ENCODE data around the gene AP4M1.
"Not testable (repeated sequence)": the region's sequence is repeated elsewhere in the genome, so short reads cannot be mapped to it uniquely, and the experiment has no call there.

Gene AP4M1

DNA sequence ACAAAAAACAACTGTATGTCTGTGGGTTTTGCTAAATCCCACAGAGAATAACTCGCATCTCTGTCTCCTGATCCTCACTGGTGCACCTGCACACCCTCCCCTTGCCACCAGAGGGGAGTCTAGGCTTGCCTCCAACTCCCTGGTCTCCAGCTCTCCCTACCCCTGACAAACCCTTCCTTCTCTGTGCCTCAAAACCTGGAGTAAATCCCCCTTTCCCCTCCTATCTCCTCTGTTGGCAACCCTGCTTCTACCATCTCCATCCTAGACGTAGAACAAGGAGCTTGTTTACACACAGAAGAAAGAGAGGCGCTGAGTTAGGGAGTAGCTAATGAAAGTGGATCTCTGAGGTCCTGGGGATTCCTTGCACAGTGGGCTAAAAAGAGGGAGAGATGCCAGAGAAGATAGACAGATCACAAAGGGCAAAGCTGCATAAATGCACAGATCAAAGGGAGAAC, 31.3 kb downstream of the AP4M1 start:
- peak; percentile 37 for DNase-seq

- no peak for DNase-seq
These were observed 36.7 kb downstream of the AP4M1 start for GRCh38 chr7:100137851-100138760.

- DNase-seq, result no peak
These were observed 40.1 kb downstream of the AP4M1 start for GRCh38 chr7:100141555-100141949.

- no peak for DNase-seq
These were observed 41.0 kb downstream of the AP4M1 start for GRCh38 chr7:100142461-100142860.

DNA sequence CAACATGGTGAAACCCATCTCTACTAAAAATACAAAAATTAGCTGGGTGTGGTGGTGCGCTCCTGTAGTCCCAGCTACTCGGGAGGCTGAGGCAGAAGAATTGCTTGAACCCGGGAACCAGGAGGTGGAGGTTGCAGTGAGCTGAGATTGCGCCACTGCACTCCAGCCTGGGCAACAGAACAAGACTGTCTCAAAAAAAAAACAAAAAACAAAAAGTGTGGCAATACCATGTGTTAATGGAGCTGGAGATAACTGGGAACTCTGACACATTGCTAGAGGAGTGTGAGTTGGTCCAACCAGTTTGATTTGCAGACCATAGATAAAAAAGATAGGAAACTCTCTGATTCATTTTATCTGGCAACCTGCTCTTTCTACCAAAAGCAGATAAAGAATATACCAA, 44.9 kb downstream of the AP4M1 start:
- not testable (repeated sequence) for DNase-seq

DNA sequence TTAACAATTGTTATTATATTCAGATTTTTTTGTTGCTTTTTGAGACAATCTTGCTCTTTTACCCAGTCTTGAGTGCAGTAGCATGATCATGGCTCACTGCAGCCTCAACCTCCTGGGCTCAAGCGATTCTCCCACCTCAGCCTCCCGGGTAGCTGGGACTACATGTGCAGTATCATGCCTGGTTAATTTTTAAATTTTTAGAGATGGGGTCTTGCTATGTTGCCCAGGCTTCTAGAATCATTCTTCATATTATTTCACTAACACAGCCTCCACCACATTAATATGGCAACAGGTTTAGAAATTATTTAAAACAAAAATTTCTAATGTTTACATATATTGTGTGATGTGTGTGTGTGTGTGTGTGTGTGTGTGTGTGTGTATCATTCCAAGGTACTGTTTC, 45.8 kb downstream of the AP4M1 start:
- no peak for DNase-seq

DNA sequence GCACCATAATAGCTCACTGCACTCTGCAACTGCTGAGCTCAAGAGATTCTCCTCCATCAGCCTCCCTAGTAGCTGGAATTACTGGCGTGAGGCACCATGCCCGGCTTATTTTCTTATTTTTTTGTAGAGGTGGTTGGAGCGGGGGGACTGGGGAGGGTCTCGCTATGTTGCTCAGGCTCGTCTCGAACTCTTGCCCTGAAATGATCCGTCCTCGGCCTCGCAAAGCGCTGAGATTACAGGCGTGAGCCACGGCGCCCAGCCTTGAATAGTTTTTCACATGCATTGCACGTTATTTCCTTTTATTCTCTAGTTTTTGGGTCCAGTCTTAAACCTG, 46.7 kb downstream of the AP4M1 start:
- no peak for DNase-seq

DNA sequence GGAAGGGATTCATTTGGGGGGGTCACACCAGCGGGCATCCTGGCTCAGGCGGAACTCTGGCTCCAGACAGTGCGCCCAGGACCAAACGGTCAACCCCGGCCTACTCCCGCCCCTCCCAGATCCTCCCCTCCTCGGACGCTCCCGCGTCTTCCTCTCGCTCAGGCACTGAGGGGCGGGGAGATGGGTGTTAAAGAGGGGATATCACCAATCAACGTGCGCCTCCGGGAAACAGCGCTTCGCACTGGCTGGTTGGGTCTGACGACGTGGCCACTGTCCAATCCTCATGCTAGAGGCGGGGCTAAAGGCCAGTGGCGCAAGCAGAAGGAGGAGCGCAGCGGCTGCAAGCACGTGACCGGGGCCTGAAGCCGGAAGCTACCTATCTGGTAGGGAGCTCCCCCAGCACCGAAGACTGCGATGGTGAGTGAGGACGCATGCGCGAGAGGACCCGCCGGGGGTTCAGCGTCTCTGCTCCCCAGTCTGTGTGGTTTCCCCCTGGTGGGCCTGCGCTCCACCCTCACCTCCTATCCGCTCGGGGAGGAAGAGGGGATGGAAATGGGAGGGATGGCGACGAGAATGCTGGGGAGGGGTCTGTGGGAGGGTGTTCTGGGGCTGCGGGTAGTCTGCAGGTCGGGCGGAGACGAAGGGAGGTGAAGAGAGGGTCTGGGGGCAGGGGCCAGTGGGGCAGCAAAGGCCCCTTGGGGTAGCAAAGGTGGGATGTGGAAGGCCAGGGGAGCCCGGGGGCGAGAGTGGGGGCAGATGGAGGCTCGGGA, 47.3 kb downstream of the AP4M1 start, which contains the start of gene LAMTOR4:
TSS of gene LAMTOR4 (plus strand) at position 360 of the 770 bp plus-strand sequence. CDS start at position 415, 55 bp downstream.
- DNase-seq, result peak; percentile 97

- no peak for DNase-seq
These were observed 51.0 kb downstream of the AP4M1 start for GRCh38 chr7:100152404-100152803.

GRCh38 chr7:100152937-100153666, 51.7 kb downstream of the AP4M1 start:
- DNase-seq, result no peak

DNA sequence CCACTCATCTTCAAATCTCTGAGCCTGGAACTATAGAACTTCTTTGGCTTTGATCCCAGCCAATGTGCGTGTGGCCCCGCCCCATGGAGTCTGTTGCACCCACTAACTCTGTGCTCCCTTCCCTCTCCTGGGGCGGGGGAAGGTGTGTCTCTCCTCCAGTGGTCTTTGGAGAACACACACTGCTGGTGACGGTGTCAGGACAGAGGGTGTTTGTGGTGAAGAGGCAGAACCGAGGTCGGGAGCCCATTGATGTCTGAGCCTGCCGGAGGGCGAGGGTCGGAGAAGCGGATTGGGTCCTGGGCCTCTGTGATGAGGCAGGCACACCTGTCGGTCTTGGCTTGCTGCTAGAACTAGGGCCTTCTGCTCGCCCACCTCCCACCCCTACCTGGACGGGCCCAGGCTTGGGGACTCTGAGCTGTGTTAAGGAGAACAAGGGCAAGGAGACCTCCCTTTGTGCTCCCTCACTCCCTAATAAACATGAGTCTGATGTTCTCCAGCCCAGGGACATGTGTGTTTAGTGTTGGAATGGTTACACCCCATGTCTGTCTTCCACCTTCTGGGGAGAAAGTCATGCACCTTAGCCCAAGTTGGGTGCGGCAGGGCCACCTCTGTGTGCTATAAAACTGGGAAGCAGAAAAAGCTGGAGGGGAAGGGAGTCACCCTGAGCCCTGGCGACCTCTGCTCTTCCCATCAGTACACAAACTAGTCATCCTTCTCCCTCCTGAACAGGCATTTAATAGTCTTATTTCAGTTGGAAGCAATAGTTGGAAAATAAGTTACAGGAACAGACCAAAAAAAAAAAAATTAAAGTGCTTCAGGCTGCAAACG, 52.5 kb downstream of the AP4M1 start:
- no peak for DNase-seq

- no peak for DNase-seq
These were observed 53.4 kb downstream of the AP4M1 start for GRCh38 chr7:100154651-100155491.

GRCh38 chr7:100155553-100156317, 54.3 kb downstream of the AP4M1 start:
- DNase-seq, result no peak

GRCh38 chr7:100156331-100157068, 55.1 kb downstream of the AP4M1 start:
- no peak for DNase-seq

DNA sequence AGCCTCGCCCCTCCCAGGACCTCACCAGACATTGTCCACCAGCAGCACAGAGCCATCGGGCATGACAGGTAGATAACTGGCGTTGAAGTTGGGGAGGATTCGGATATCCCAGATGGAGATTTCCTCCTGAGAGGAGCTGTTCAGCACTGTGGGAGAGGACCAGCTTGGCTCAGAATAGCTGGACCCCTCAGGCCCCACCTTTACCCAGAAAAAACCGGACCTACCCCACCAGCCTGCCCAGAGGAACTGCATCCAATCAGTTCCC, 55.6 kb downstream of the AP4M1 start:
- DNase-seq, result no peak

GRCh38 chr7:100157334-100158228, 56.1 kb downstream of the AP4M1 start:
- peak; percentile 6 for DNase-seq
